DOHH2 (cell line): ENCODE results near the gene SRSF12.

Source experiments
- H3F3A ChIP-seq: fragments of 200-600 bp; sonication (generic), shearing (Covaris generic); 2 replicates; pipeline ENCODE4 v1.6.0; 2016; ENCODE audit warnings: antibody characterized with exemption, mild to moderate bottlenecking; ENCODE audit not compliant: control insufficient read depth, insufficient read depth
- H3K27ac ChIP-seq: fragments of 200-600 bp; sonication (generic); 2 replicates; pipeline ENCODE4 v1.5.1; 2014; ENCODE audit warnings: low read depth, mild to moderate bottlenecking, low read length, moderate library complexity
- H3K27me3 ChIP-seq: fragments of 200-600 bp; sonication (generic); 2 replicates; pipeline ENCODE4 v1.6.1; 2014; ENCODE audit warnings: mild to moderate bottlenecking, low read length, mixed read lengths; ENCODE audit not compliant: control insufficient read depth
- H3K36me3 ChIP-seq: fragments of 200-600 bp; sonication (generic); 2 replicates; pipeline ENCODE4 v1.6.1; 2014; ENCODE audit warnings: mild to moderate bottlenecking, low read length, moderate library complexity, mixed read lengths; ENCODE audit not compliant: control insufficient read depth
- H3K4me1 ChIP-seq: fragments of 200-600 bp; sonication (generic); 2 replicates; pipeline ENCODE4 v1.6.1; 2014; ENCODE audit warnings: mild to moderate bottlenecking, low read length, mixed read lengths; ENCODE audit not compliant: control insufficient read depth
- H3K4me2 ChIP-seq: fragments of 200-600 bp; sonication (generic); 2 replicates; pipeline ENCODE4 v1.6.0; 2014; ENCODE audit warnings: mild to moderate bottlenecking, low read length, moderate library complexity
- H3K4me3 ChIP-seq: fragments of 200-600 bp; sonication (generic); 2 replicates; pipeline ENCODE4 v1.5.1; 2014; ENCODE audit warnings: mild to moderate bottlenecking, low read length, mixed read lengths
- H3K79me2 ChIP-seq: fragments of 200-600 bp; sonication (generic); 2 replicates; pipeline ENCODE4 v1.6.1; 2014; ENCODE audit warnings: mild to moderate bottlenecking, low read length, mixed read lengths; ENCODE audit not compliant: control insufficient read depth
- H3K9me2 ChIP-seq: fragments of 200-600 bp; sonication (generic); replicated peaks from 2 replicates; pipeline ENCODE4 v1.6.1; 2014; ENCODE audit warnings: mild to moderate bottlenecking, low read length, mixed read lengths; ENCODE audit not compliant: control insufficient read depth
- H3K9me3 ChIP-seq: fragments of 200-600 bp; sonication (generic); 2 replicates; pipeline ENCODE4 v1.6.1; 2014; ENCODE audit warnings: antibody characterized with exemption, low read length, mixed read lengths; ENCODE audit not compliant: control insufficient read depth, insufficient read depth
- H4K20me1 ChIP-seq: fragments of 200-600 bp; sonication (generic); 2 replicates; pipeline ENCODE4 v1.6.0; 2014; ENCODE audit warnings: low read depth, mild to moderate bottlenecking, antibody characterized with exemption, low read length, moderate library complexity; ENCODE audit not compliant: control insufficient read depth, insufficient read depth
- EZH2phosphoT487 ChIP-seq: fragments of 200-600 bp; sonication (generic); IDR thresholded peaks from 2 replicates; pipeline ENCODE4 v1.6.1; 2017; ENCODE audit warnings: borderline replicate concordance, mild to moderate bottlenecking, antibody characterized with exemption, low read length, moderate library complexity, mixed read lengths
- TF ChIP-seq, protein P1 (sequence below): fragments of 200-600 bp; sonication (generic); IDR thresholded peaks from one replicate; pipeline ENCODE4 v1.5.1; 2014; ENCODE audit warnings: antibody characterized with exemption, mild to moderate bottlenecking, low read depth, low read length; ENCODE audit not compliant: poor library complexity, severe bottlenecking

Gene SRSF12

GRCh38 chr6:89146718-89147700 lies 29.1 kb upstream of the SRSF12 start:
- no peaks in the 10 kb centered on the region for H3K27me3 ChIP-seq
- peaks cover 47% of the 10 kb centered on the region for H3K4me1 ChIP-seq
- H3K4me2 ChIP-seq: peak overlapping the region; percentile 70
- no peaks in the 10 kb centered on the region for H3K9me3 ChIP-seq
- H3K36me3 ChIP-seq: peaks cover 38% of the 10 kb centered on the region
- H3K27ac ChIP-seq: peak overlapping the region; percentile 74
- H3K4me3 ChIP-seq: peak overlapping the region; percentile 96
- no peaks in the 10 kb centered on the region for H3K9me2 ChIP-seq
- H4K20me1 ChIP-seq: no peaks in the 10 kb centered on the region; the same call in 1 of the 2 replicates
- TF ChIP-seq EZH2phosphoT487: no peak
- TF ChIP-seq, protein P1, sequence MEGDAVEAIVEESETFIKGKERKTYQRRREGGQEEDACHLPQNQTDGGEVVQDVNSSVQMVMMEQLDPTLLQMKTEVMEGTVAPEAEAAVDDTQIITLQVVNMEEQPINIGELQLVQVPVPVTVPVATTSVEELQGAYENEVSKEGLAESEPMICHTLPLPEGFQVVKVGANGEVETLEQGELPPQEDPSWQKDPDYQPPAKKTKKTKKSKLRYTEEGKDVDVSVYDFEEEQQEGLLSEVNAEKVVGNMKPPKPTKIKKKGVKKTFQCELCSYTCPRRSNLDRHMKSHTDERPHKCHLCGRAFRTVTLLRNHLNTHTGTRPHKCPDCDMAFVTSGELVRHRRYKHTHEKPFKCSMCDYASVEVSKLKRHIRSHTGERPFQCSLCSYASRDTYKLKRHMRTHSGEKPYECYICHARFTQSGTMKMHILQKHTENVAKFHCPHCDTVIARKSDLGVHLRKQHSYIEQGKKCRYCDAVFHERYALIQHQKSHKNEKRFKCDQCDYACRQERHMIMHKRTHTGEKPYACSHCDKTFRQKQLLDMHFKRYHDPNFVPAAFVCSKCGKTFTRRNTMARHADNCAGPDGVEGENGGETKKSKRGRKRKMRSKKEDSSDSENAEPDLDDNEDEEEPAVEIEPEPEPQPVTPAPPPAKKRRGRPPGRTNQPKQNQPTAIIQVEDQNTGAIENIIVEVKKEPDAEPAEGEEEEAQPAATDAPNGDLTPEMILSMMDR: no peak
- peaks cover 69% of the 10 kb centered on the region for H3K79me2 ChIP-seq
- H3F3A ChIP-seq: peaks cover 8% of the 10 kb centered on the region

DNA sequence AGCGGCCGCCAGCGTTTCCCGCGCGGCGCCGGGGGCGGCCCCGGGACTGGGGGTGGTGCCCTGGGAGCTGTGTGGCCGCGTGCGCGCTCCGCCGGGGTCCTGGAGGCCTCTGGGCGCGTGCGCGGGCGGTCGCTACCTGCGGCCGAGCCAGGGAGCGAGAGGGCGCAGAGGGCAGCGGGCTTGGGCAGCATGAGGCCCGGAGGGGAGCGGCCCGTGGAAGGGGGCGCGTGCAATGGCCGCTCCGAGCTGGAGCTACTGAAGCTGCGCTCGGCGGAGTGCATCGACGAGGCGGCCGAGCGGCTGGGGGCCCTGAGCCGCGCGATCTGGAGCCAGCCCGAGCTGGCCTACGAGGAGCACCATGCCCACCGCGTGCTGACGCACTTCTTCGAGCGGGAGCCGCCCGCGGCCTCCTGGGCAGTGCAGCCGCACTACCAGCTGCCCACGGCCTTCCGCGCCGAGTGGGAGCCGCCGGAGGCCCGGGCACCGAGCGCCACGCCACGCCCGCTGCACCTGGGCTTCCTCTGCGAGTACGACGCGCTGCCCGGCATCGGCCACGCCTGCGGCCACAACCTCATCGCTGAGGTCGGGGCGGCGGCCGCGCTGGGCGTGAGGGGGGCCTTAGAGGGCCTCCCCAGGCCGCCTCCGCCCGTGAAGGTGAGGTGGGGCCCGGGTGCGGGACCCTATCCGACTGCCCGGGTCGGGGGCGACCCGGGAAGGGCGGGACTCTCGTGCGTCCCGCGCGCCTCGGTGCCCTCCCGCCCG lies 28.3 kb upstream of the SRSF12 start, which contains the start of gene PM20D2:
Gene PM20D2, plus strand, starts transcription at position 100 of the 762 bp plus-strand sequence. Its CDS starts 90 bp downstream, at position 190.
- Histone ChIP-seq H3K79me2 (peaks cover 61% of the 10 kb centered on the region), H4K20me1 (no peaks in the 10 kb centered on the region; the same call in 1 of the 2 replicates), H3K9me2 (no peaks in the 10 kb centered on the region), H3K9me3 (no peaks in the 10 kb centered on the region), H3K4me2 (peak within 1 kb of the TSS; percentile 70), H3F3A (peaks cover 8% of the 10 kb centered on the region), H3K4me1 (peaks cover 47% of the 10 kb centered on the region), H3K4me3 (peak within 1 kb of the TSS; percentile 96), H3K36me3 (peaks cover 30% of the 10 kb centered on the region), H3K27me3 (no peaks in the 10 kb centered on the region), H3K27ac (peak within 1 kb of the TSS; percentile 74)
- TF ChIP-seq, protein P1: no peak
- no peak for TF ChIP-seq EZH2phosphoT487

GRCh38 chr6:89145091-89145955 lies 27.5 kb upstream of the SRSF12 start:
- peaks cover 8% of the 10 kb centered on the region for H3F3A ChIP-seq
- H3K27me3 ChIP-seq: no peaks in the 10 kb centered on the region
- H3K4me2 ChIP-seq: peak overlapping the region; percentile 70
- peaks cover 47% of the 10 kb centered on the region for H3K4me1 ChIP-seq
- H4K20me1 ChIP-seq: no peaks in the 10 kb centered on the region; the same call in 1 of the 2 replicates
- peaks cover 59% of the 10 kb centered on the region for H3K79me2 ChIP-seq
- no peaks in the 10 kb centered on the region for H3K9me3 ChIP-seq
- no peaks in the 10 kb centered on the region for H3K9me2 ChIP-seq
- peak overlapping the region; percentile 74 for H3K27ac ChIP-seq
- TF ChIP-seq, protein P1: no peak
- no peak for TF ChIP-seq EZH2phosphoT487
- peaks cover 29% of the 10 kb centered on the region for H3K36me3 ChIP-seq
- peak overlapping the region; percentile 96 for H3K4me3 ChIP-seq
